Thymus (tissue), 11 donors: ENCODE results near the gene SLU7. TPM values are rescaled to one million over a fixed set of nuclear protein-coding genes. Genes with fewer than 3 reads are reported as not detected.

Experiments
- DNase-seq, 9 donors: peaks; one replicate each; pipeline ENCODE4 v3.0.0-alpha.2; 2013; ENCODE audit warnings: low spot score in 9 of 9, low read depth in 6 of 9, missing footprints in 1 of 9
- H3K27ac ChIP-seq, 2 donors: one replicate each; pipeline ENCODE4 v1.5.1; 2013; ENCODE audit warnings: control low read depth in 1 of 2, low read depth in 1 of 2, low read length in 1 of 2, mild to moderate bottlenecking in 1 of 2, moderate library complexity in 1 of 2
- H3K27me3 ChIP-seq, 2 donors: one replicate each; pipeline ENCODE4 v1.5.1; 2013; ENCODE audit warnings: low read length in 1 of 2; ENCODE audit not compliant: control insufficient read depth in 2 of 2, insufficient read depth in 1 of 2
- H3K36me3 ChIP-seq, 2 donors: one replicate each; pipeline ENCODE4 v1.5.1; 2013; ENCODE audit warnings: low read length in 1 of 2, mild to moderate bottlenecking in 1 of 2, moderate library complexity in 1 of 2; ENCODE audit not compliant: control insufficient read depth in 2 of 2, insufficient read depth in 2 of 2
- H3K4me1 ChIP-seq, 2 donors: one replicate each; pipeline ENCODE4 v1.5.1; 2013; ENCODE audit warnings: low read length in 2 of 2; ENCODE audit not compliant: control insufficient read depth in 2 of 2, insufficient read depth in 2 of 2
- H3K4me3 ChIP-seq, 2 donors: one replicate each; pipeline ENCODE4 v1.5.1; 2013; ENCODE audit warnings: low read length in 2 of 2, control low read depth in 1 of 2, mild to moderate bottlenecking in 1 of 2
- H3K9me3 ChIP-seq, 2 donors: one replicate each; pipeline ENCODE4 v1.5.1; 2013; ENCODE audit warnings: low read length in 1 of 2, mild to moderate bottlenecking in 1 of 2; ENCODE audit not compliant: control insufficient read depth in 2 of 2, insufficient read depth in 1 of 2
- WGBS: extraction: QIAGEN DNeasy Blood & Tissue Kit; methylation state at CpG from one replicate; pipeline ENCODE4 v1.1.7; 2013; 5-methylcytosine and 5-hydroxymethylcytosine counted together
- polyA plus RNA-seq: library from polyadenylated mRNA; stranded (reverse); fragments of 200-250 nt; gene quantifications from one replicate; pipeline ENCODE4 v1.2.3, GENCODE V29; 2013
- total RNA-seq: library from RNA; stranded (reverse); fragments of 120-200 nt; gene quantifications from one replicate; pipeline ENCODE4 v1.2.4, GENCODE V29; 2013
- donor health status: healthy.

The SLU7 gene
- total and polyA plus RNA-seq, 2 donors, result 45.3 to 46.9 TPM

- peak within 1 kb of the TSS in 1 of 2 donors; percentile 31 for H3K27ac ChIP-seq
- peaks cover 15 to 47% of the 10 kb centered on the region in 2 donors for H3K27me3 ChIP-seq
- DNase-seq, result peak in 1 of 9 donors; percentile 3
- 5% methylated on average over 45 of the region's 45 CpGs for WGBS
- H3K4me3 ChIP-seq, result peak within 1 kb of the TSS; percentile 19 to 50
- H3K4me1 ChIP-seq, result peaks cover 0 to 8% of the 10 kb centered on the region in 2 donors
- H3K36me3 ChIP-seq, result no peaks in the 10 kb centered on the region
- no peaks in the 10 kb centered on the region for H3K9me3 ChIP-seq
Measured at GRCh38 chr5:160369990-160370712, 48.7 kb downstream of the SLU7 start, which contains the start of gene C1QTNF2. C1QTNF2 (minus strand) TSS chr5:160370626; CDS start chr5:160355011, 15,615 bp downstream.

- H3K4me1 ChIP-seq, result peaks cover 0 to 9% of the 10 kb centered on the region in 2 donors
- H3K27ac ChIP-seq, result no peak overlapping the region
- H3K36me3 ChIP-seq, result no peaks in the 10 kb centered on the region
- H3K9me3 ChIP-seq, result no peaks in the 10 kb centered on the region
- WGBS, result 97% methylated on average over 3 of the region's 3 CpGs
- H3K27me3 ChIP-seq, result peaks cover 15 to 41% of the 10 kb centered on the region in 2 donors
- no peak overlapping the region for H3K4me3 ChIP-seq
- DNase-seq, result no peak
Measured at GRCh38 chr5:160367885-160368284, 51.0 kb downstream of the SLU7 start.

DNA sequence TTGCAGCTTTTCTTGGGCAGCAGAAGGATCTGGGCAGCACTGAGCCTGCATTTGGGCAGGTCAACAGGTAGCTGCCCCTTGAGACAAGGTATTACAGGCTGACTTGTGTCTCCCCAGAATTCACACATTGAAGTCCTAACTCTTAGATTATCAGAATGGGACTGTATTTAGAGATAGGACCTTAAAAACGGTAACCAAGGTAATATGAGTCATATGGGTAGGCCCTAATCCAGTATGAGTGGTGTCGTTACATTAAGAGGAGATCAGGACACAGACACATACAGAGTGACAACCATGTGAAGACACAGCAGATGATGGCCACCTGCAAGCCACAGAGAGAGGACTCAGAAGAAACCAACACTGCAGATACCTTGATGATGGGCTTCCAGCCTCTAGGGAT lies 51.6 kb downstream of the SLU7 start:
- Histone ChIP-seq H3K27ac (no peak overlapping the region), H3K36me3 (no peaks in the 10 kb centered on the region), H3K27me3 (peaks cover 15 to 35% of the 10 kb centered on the region in 2 donors), H3K4me1 (peaks cover 0 to 10% of the 10 kb centered on the region in 2 donors), H3K4me3 (no peak overlapping the region), H3K9me3 (no peaks in the 10 kb centered on the region)
- DNase-seq, result no peak
- 72% methylated on average over 2 of the region's 2 CpGs for whole genome bisulfite sequencing

- H3K27ac ChIP-seq, result no peak overlapping the region
- H3K36me3 ChIP-seq, result no peaks in the 10 kb centered on the region
- peaks cover 15 to 28% of the 10 kb centered on the region in 2 donors for H3K27me3 ChIP-seq
- no peak for DNase-seq
- WGBS, result 96% methylated on average over 2 of the region's 2 CpGs
- H3K4me3 ChIP-seq, result no peak overlapping the region
- H3K4me1 ChIP-seq, result peaks cover 0 to 10% of the 10 kb centered on the region in 2 donors
- no peaks in the 10 kb centered on the region for H3K9me3 ChIP-seq
Measured at GRCh38 chr5:160366230-160366629, 52.7 kb downstream of the SLU7 start.

- Histone ChIP-seq H3K27me3 (peaks cover 2 to 4% of the 10 kb centered on the region in 2 donors), H3K9me3 (no peaks in the 10 kb centered on the region), H3K27ac (no peak overlapping the region), H3K36me3 (no peaks in the 10 kb centered on the region), H3K4me3 (no peak overlapping the region), H3K4me1 (peaks cover 0 to 2% of the 10 kb centered on the region in 2 donors)
- WGBS, result 92% methylated on average over 13 of the region's 13 CpGs
- DNase-seq, result no peak
Measured at GRCh38 chr5:160363660-160364395, 55.1 kb downstream of the SLU7 start.

- peaks cover 0 to 2% of the 10 kb centered on the region in 2 donors for H3K4me1 ChIP-seq
- H3K9me3 ChIP-seq, result no peaks in the 10 kb centered on the region
- no peaks in the 10 kb centered on the region for H3K27me3 ChIP-seq
- H3K36me3 ChIP-seq, result no peaks in the 10 kb centered on the region
- H3K4me3 ChIP-seq, result no peak overlapping the region
- H3K27ac ChIP-seq, result peak overlapping the region in 1 of 2 donors; percentile 1
- WGBS, result 95% methylated on average over 3 of the region's 3 CpGs
- DNase-seq, result no peak
Measured at GRCh38 chr5:160363211-160363610, 55.7 kb downstream of the SLU7 start.

- DNase-seq, result no peak
- WGBS, result 98% methylated on average over 9 of the region's 9 CpGs
- Histone ChIP-seq H3K27me3 (no peaks in the 10 kb centered on the region), H3K27ac (no peak overlapping the region), H3K4me1 (peaks cover 0 to 2% of the 10 kb centered on the region in 2 donors), H3K9me3 (no peaks in the 10 kb centered on the region), H3K4me3 (no peak overlapping the region), H3K36me3 (no peaks in the 10 kb centered on the region)
Measured at GRCh38 chr5:160361624-160362228, 57.2 kb downstream of the SLU7 start.

DNA sequence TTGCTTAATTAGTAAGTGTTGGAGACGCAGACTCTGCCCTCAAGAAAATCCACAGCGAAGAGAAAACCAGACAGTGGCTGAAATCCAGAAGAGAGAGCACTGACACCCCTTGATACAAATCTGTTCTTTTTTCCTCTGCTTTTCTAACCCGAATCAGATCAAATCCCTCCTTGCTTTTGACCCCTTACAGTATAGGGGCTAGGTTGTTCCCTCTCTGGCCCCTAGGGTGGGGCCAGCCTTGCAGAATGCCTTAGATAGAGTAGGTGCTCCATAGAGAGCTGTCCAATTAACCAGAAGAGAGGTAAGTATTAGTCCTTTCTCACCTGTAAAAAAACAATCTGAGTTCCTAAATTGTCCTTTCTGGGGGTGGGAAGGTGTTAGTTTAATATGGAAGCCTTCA lies 58.6 kb downstream of the SLU7 start:
- WGBS, result 96% methylated on average over 3 of the region's 3 CpGs
- no peak overlapping the region for H3K4me3 ChIP-seq
- H3K36me3 ChIP-seq, result no peaks in the 10 kb centered on the region
- no peak for DNase-seq
- peaks cover 0 to 2% of the 10 kb centered on the region in 2 donors for H3K4me1 ChIP-seq
- no peaks in the 10 kb centered on the region for H3K9me3 ChIP-seq
- no peak overlapping the region for H3K27ac ChIP-seq
- H3K27me3 ChIP-seq, result no peaks in the 10 kb centered on the region

GRCh38 chr5:160359816-160360215 lies 59.1 kb downstream of the SLU7 start:
- WGBS, result 88% methylated on average over 4 of the region's 4 CpGs
- H3K36me3 ChIP-seq, result no peaks in the 10 kb centered on the region
- H3K4me1 ChIP-seq, result peaks cover 0 to 2% of the 10 kb centered on the region in 2 donors
- no peak overlapping the region for H3K27ac ChIP-seq
- DNase-seq, result no peak
- H3K9me3 ChIP-seq, result no peaks in the 10 kb centered on the region
- no peaks in the 10 kb centered on the region for H3K27me3 ChIP-seq
- H3K4me3 ChIP-seq, result no peak overlapping the region
